ENCODE data around the gene TAS2R5.

DNA sequence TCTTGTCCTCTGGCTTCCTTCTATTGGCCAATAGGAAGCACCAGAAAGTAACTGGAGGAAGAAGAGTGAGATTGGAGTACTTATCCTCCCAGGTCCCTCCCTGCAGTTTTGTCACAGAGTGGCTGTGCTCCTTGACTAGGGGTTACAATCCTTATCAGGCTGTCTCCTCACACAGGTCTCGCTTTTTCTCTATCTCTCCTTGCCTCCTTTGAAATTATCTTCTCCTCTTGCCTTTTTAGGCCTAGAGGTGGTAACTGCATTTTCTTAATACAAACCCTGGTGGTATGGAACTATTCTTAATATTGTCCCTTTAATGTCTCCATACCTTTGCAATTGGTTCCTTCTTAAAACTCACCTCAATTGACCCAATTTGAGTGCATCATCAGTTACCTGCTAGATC is 48.6 kb downstream of the TAS2R5 start:
- TF ChIP-seq POLR2AphosphoS5 (IDR thresholded peaks at IDR 0.05), result no peak
- TF ChIP-seq EP300 (IDR thresholded peaks at IDR 0.05), result no peak
- TF ChIP-seq, protein P1, sequence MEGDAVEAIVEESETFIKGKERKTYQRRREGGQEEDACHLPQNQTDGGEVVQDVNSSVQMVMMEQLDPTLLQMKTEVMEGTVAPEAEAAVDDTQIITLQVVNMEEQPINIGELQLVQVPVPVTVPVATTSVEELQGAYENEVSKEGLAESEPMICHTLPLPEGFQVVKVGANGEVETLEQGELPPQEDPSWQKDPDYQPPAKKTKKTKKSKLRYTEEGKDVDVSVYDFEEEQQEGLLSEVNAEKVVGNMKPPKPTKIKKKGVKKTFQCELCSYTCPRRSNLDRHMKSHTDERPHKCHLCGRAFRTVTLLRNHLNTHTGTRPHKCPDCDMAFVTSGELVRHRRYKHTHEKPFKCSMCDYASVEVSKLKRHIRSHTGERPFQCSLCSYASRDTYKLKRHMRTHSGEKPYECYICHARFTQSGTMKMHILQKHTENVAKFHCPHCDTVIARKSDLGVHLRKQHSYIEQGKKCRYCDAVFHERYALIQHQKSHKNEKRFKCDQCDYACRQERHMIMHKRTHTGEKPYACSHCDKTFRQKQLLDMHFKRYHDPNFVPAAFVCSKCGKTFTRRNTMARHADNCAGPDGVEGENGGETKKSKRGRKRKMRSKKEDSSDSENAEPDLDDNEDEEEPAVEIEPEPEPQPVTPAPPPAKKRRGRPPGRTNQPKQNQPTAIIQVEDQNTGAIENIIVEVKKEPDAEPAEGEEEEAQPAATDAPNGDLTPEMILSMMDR (IDR thresholded peaks at IDR 0.05), result no peak
